Iris pigment epithelial cell (primary cell): Measurements from ENCODE around the gene BAHCC1.

ENCODE experiments used
- DNase-seq: peaks from one replicate; pipeline ENCODE4 v3.0.0-alpha.2; 2011; ENCODE audit warnings: low read depth

BAHCC1 gene

GRCh38 chr17:81514739-81515529 is 119.7 kb downstream of the BAHCC1 start:
- peak; percentile 81 for DNase-seq

DNA sequence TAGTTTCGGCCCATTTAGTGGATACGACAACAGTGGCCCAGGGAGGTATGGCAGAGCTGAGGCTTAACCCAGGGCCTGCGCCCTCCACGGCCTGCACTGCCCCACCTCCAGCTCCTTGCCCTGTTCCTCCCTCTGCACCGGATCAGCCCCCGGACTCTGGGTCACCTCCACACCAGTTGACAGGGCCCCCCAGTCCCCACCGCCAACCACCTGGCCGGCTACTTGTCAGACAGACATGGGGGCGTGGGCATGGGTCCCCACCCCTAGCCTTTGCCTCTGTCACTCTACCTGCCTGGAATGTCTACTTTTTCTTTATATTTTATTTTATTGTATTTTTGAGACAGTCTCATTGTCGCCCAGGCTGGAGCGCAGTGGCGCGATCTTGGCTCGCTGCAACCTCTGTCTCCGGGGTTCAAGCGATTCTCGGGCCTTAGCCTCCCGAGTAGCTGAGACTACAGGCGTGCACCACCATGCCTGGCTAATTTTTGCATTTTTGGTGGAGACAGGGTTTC is 120.3 kb downstream of the BAHCC1 start:
- DNase-seq = no peak
